Karpas-422 (cell line): Measurements from ENCODE around the gene ZSWIM3. TPM values are rescaled to one million over a fixed set of nuclear protein-coding genes. Genes with fewer than 3 reads are reported as not detected.
"Not testable (repeated sequence)": the region's sequence is repeated elsewhere in the genome, so short reads cannot be mapped to it uniquely, and the experiment has no call there.

Experiments
- DNase-seq: peaks from one replicate; pipeline ENCODE4 v3.0.0-alpha.2; 2015
- H2AFZ ChIP-seq: fragments of 200-600 bp; sonication (generic); 2 replicates; pipeline ENCODE4 v1.6.1; 2014; ENCODE audit warnings: antibody characterized with exemption, low read length, mixed read lengths
- H3K27ac ChIP-seq: fragments of 200-600 bp; sonication (generic); 2 replicates; pipeline ENCODE4 v1.5.1; 2014; ENCODE audit warnings: mild to moderate bottlenecking, low read length, moderate library complexity
- H3K27me3 ChIP-seq: fragments of 200-600 bp; sonication (generic); 2 replicates; pipeline ENCODE4 v1.6.1; 2014; ENCODE audit warnings: low read length, mixed read lengths
- H3K36me3 ChIP-seq: fragments of 200-600 bp; sonication (generic); 2 replicates; pipeline ENCODE4 v1.6.1; 2014; ENCODE audit warnings: low read length, mixed read lengths; ENCODE audit not compliant: insufficient read depth
- H3K4me1 ChIP-seq: fragments of 200-600 bp; sonication (generic); 2 replicates; pipeline ENCODE4 v1.6.1; 2014; ENCODE audit warnings: mild to moderate bottlenecking, low read length, mixed read lengths
- H3K4me2 ChIP-seq: fragments of 200-600 bp; sonication (generic); 2 replicates; pipeline ENCODE4 v1.6.1; 2014; ENCODE audit warnings: low read length, low read depth, mild to moderate bottlenecking; ENCODE audit not compliant: poor library complexity, severe bottlenecking
- H3K4me3 ChIP-seq: fragments of 200-600 bp; sonication (generic); 2 replicates; pipeline ENCODE4 v1.5.1; 2014; ENCODE audit warnings: mild to moderate bottlenecking, antibody characterized with exemption, low read length, mixed read lengths
- H3K79me2 ChIP-seq: fragments of 200-600 bp; sonication (generic); 2 replicates; pipeline ENCODE4 v1.6.1; 2014; ENCODE audit warnings: mild to moderate bottlenecking, low read length, mixed read lengths
- H3K9ac ChIP-seq: fragments of 200-600 bp; sonication (generic); 2 replicates; pipeline ENCODE4 v1.6.0; 2014; ENCODE audit warnings: low read length
- H3K9me2 ChIP-seq: fragments of 200-600 bp; sonication (generic), shearing (Covaris generic); replicated peaks from 2 replicates; pipeline ENCODE4 v1.6.0; 2014; ENCODE audit warnings: mild to moderate bottlenecking, low read length, moderate library complexity; ENCODE audit not compliant: insufficient read depth
- H3K9me3 ChIP-seq: fragments of 300-700, 200-600 bp; sonication (generic); 2 replicates; pipeline ENCODE4 v1.6.1; 2014; ENCODE audit warnings: low read length, mixed read lengths
- H4K20me1 ChIP-seq: fragments of 200-600 bp; sonication (generic); 2 replicates; pipeline ENCODE4 v1.6.1; 2014; ENCODE audit warnings: mild to moderate bottlenecking, antibody characterized with exemption, low read length, low read depth; ENCODE audit not compliant: insufficient read depth
- total RNA-seq: library from RNA; depleted of rRNA; stranded (reverse); fragments of >200 nt; shearing (Covaris generic); gene quantifications from 2 replicates; pipeline ENCODE4 v1.2.3, GENCODE V29; 2014; ENCODE audit warnings: low replicate concordance

The ZSWIM3 gene
- total RNA-seq, 1 experiment from 2014 or later = 9.9 TPM

DNA sequence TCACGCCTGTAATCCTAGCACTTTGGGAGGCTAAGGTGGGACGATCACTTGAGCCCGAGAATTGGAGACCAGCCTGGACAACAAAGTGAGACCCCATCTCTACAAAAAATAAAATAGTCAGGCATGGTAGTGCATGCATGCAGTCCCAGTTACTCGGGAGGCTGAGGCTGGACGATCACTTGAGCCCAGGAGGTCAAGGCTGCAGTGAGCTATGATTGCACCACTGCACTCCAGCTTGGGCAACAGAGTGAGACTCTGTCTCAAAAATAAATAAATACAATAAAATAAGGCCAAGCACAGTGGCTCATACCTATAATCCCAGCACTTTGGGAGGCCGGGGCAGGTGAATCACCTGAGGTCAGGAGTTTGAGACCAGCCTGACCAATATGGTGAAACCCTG, 43.9 kb downstream of the ZSWIM3 start:
- H3K36me3 ChIP-seq, H4K20me1 ChIP-seq, DNase-seq, H3K9ac ChIP-seq, H3K9me3 ChIP-seq, H3K79me2 ChIP-seq, H3K4me3 ChIP-seq, H3K9me2 ChIP-seq, H3K27me3 ChIP-seq, H2AFZ ChIP-seq, H3K4me2 ChIP-seq: not testable (repeated sequence)
- H3K27ac ChIP-seq = peak overlapping the region; percentile 95
- peaks cover 55% of the 10 kb centered on the region for H3K4me1 ChIP-seq

GRCh38 chr20:45902199-45902701, 44.8 kb downstream of the ZSWIM3 start:
- peak overlapping the region; percentile 95 for H3K27ac ChIP-seq
- peaks cover 55% of the 10 kb centered on the region for H3K4me1 ChIP-seq
- H3K36me3 ChIP-seq = 0 out of 2 replicates have a peak, but pooled peaks cover 3% of the 10 kb centered on the region
- peak; percentile 89 for DNase-seq
- H2AFZ ChIP-seq = no peak overlapping the region
- no peaks in the 10 kb centered on the region for H4K20me1 ChIP-seq
- no peaks in the 10 kb centered on the region for H3K9me3 ChIP-seq
- no peaks in the 10 kb centered on the region for H3K9me2 ChIP-seq
- H3K4me3 ChIP-seq = peak overlapping the region; percentile 59
- no peaks in the 10 kb centered on the region for H3K79me2 ChIP-seq
- H3K27me3 ChIP-seq = no peaks in the 10 kb centered on the region
- peak overlapping the region; percentile 87 for H3K4me2 ChIP-seq
- H3K9ac ChIP-seq = peak overlapping the region; percentile 66

DNA sequence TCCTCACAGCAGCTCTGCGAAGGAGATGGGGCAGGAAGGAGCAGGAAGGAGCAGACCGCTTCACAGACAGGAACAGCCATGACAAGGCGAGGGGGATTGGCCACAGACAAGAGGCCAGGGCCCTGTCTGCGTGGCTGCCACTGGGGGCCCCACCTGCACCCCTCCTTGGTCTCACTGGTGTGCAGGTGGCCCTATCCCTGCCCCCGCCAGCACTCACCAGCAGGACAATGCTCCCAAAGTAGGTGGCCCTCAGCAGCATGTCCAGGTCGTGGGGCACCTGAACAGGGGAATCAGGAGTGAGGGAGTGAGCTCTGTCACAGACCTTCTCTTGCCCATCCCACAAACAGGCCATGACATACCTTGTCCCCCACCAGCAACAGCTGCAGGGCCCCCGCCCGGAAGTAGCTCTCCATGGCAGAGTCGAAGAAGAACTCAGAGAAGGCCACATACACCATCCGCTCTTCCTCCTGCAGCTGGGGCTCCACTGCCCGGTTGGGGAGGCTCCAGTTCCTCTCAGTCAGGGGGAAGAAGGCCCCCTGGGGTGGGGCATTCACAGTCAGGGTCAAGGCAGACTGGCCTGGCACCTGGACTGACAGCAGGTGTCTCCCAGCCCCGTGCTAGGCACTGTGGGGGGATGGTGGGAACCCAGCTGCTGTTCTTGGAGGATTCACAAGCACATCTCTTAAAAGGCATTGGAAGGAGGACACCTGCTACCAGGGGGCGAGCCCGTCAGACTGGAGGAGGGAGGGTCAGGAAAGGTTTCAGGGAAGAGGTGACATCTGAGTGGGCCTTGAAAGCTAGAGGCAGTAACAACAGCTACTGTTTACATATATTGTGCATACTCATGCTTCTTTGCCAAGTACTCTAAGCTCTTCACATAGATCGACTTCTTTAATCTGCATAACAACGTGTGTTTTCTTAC, 47.4 kb downstream of the ZSWIM3 start:
- no peak for DNase-seq
- Histone ChIP-seq H3K9me3 (no peaks in the 10 kb centered on the region), H3K27ac (peak overlapping the region; percentile 95), H3K79me2 (no peaks in the 10 kb centered on the region), H3K4me1 (peaks cover 58% of the 10 kb centered on the region), H3K9me2 (no peaks in the 10 kb centered on the region), H3K27me3 (no peaks in the 10 kb centered on the region), H2AFZ (no peak overlapping the region), H3K4me3 (no peak overlapping the region), H4K20me1 (no peaks in the 10 kb centered on the region), H3K4me2 (no peak overlapping the region), H3K9ac (peak overlapping the region; percentile 6; the same call in 1 of the 2 replicates), H3K36me3 (no peaks in the 10 kb centered on the region)

GRCh38 chr20:45905505-45906079, 48.2 kb downstream of the ZSWIM3 start:
- H2AFZ ChIP-seq = no peak overlapping the region

GRCh38 chr20:45907219-45907948, 50.0 kb downstream of the ZSWIM3 start:
- no peaks in the 10 kb centered on the region for H3K27me3 ChIP-seq
- no peaks in the 10 kb centered on the region for H3K36me3 ChIP-seq
- H3K9me3 ChIP-seq = no peaks in the 10 kb centered on the region
- H3K4me1 ChIP-seq = peaks cover 61% of the 10 kb centered on the region
- no peaks in the 10 kb centered on the region for H4K20me1 ChIP-seq
- H3K4me3 ChIP-seq = no peak overlapping the region
- no peak overlapping the region for H3K27ac ChIP-seq
- H3K79me2 ChIP-seq = no peaks in the 10 kb centered on the region
- no peak for DNase-seq
- no peak overlapping the region for H3K9ac ChIP-seq
- no peak overlapping the region for H3K4me2 ChIP-seq
- no peak overlapping the region for H2AFZ ChIP-seq
- no peaks in the 10 kb centered on the region for H3K9me2 ChIP-seq

More at GRCh38 chr20:45905505-45906079, 48.2 kb downstream of the ZSWIM3 start:
- Histone ChIP-seq H3K36me3 (no peaks in the 10 kb centered on the region), H3K4me1 (peaks cover 63% of the 10 kb centered on the region), H3K27ac (peak overlapping the region; percentile 95), H3K4me3 (no peak overlapping the region), H3K27me3 (no peaks in the 10 kb centered on the region), H3K79me2 (no peaks in the 10 kb centered on the region), H3K9me3 (no peaks in the 10 kb centered on the region), H3K4me2 (no peak overlapping the region), H4K20me1 (no peaks in the 10 kb centered on the region), H3K9ac (no peak overlapping the region), H3K9me2 (no peaks in the 10 kb centered on the region)
- DNase-seq = no peak

DNA sequence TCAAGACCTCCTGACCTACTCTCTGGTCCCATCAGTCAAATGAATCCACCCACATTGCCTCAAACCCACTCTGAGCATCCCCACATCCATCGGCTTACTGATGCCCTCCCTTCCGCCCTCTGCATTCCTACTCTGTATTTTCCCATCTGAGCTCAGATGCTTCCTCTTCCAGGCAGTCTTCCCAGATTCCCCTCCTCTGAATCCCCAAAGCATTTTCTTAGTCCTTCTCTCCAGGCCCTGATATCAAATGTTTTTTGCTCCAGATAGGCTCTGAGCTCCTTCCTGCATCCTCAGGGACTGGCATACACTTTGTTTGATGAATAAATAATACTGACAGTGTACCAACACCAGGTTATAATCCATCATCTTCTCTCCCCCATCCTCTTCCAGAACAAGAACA, 50.7 kb downstream of the ZSWIM3 start:
- Histone ChIP-seq H3K36me3 (no peaks in the 10 kb centered on the region), H3K27ac (no peak overlapping the region), H3K79me2 (no peaks in the 10 kb centered on the region), H3K27me3 (no peaks in the 10 kb centered on the region), H3K9me2 (no peaks in the 10 kb centered on the region), H3K9ac (no peak overlapping the region), H3K4me3 (no peak overlapping the region), H2AFZ (no peak overlapping the region), H3K4me2 (no peak overlapping the region), H3K9me3 (no peaks in the 10 kb centered on the region), H4K20me1 (no peaks in the 10 kb centered on the region), H3K4me1 (peaks cover 60% of the 10 kb centered on the region)
- no peak for DNase-seq

DNA sequence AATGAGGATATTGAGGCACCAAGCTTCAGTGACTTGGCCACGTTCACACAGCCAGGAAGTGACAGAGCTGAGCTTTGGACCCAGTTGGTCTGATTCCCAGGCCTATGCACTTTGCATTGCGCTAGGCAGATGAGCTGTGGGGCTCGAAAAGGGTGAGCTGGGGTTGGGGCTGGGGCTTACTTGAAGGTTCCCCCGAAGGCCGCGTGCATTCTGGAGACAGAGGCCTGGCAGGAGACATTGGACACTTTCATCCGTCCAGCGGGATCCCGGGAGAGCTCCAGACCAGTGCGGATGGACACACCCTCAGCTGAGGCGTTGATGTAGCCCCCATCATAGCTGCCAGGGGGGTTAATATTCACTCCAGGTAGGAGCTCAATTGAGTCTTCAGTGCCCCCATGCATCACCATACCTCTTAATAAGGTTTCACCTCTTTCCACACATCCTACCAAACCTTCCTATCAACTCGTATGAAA, 52.0 kb downstream of the ZSWIM3 start:
- Histone ChIP-seq H3K79me2 (no peaks in the 10 kb centered on the region), H3K4me2 (peak overlapping the region; percentile 59), H3K27me3 (no peaks in the 10 kb centered on the region), H2AFZ (no peak overlapping the region), H3K9ac (no peak overlapping the region), H3K9me3 (no peaks in the 10 kb centered on the region), H3K36me3 (no peaks in the 10 kb centered on the region), H4K20me1 (no peaks in the 10 kb centered on the region), H3K9me2 (no peaks in the 10 kb centered on the region), H3K4me3 (peak overlapping the region; percentile 58; the same call in 1 of the 2 replicates), H3K27ac (no peak overlapping the region), H3K4me1 (peaks cover 50% of the 10 kb centered on the region)
- DNase-seq = no peak
